RKO (cell line): ENCODE results near the gene ADARB2.

Experiments used
- DNase-seq: peaks from one replicate; pipeline ENCODE4 v3.0.0-alpha.2; 2016; ENCODE audit warnings: low spot score

ADARB2 gene

DNA sequence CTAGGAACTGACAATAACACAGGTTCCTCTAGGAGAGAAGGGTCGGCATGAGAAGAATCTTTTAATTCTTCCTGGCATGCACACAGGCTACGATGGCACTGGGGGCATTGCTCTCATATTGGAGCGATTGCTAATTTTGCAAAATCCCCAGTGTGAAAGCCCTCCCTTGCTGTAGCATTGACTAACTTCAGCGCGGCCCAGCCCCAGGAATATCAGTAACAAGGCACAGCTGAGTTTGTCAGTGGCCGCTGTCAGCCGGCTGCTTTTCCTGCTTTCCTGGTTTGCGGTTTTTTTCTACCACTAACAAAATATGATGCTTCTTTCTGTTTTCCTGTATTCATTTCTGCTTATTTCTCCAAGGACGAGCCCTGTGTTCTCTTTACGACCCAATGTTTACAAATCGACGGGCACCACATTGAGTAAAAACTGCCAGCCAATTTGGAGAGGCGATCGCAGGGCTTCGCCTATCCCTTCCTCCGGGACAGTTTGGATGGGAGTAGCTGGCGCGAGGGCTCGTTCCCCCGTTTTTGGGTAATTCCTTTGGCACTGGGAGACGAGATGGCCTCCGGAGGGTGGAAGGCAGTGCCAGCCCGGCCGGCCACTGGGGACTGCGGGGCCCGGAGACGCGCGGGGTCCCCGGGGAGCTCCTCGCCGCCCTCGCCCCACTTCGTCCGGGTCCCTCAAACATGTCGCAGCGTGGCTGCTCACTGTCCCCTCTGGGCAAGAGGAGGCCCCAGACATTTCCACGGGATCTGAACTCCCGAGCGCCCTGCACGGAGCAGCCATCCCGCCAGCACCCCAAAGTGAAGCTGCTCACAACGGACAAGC lies 967 bp downstream of the ADARB2 start:
- DNase-seq, result no peak

DNA sequence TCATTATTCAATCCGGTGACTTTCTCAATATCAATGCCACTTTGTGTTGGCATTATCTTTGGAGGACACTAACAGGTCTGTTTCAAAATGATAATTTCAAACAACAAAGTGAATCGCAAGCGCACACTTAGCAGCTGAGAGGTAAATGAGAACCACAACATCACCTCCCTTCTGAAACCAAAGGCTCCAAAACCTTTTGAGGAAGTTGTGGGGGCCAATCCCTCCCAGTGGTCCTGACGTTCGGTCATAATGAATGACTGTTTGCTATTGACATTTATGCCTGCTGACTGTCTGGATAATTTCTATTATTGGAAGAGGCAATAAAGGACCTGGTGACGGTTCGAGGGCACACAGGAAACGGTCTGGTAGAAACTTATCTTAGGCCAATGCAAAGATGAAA lies 1.8 kb downstream of the ADARB2 start:
- no peak for DNase-seq

DNA sequence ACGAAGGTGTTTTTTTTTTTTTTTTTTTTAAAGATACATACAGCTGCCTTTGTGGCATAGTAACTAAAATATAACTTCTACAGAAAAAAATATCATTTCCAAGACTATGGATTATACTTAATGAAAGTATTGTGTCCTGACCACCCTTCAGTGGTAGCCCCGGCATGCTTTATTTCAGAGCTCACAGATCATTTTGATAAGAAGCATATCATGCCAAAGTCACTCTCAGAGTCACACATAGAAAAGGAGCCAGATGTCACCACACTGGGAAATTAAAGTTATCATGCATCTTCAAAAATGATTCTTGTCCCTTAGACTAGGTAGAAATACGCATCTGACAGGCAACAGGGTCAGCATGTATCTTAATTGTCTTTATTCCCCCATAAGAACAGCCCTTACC lies 3.0 kb downstream of the ADARB2 start:
- DNase-seq, result no peak

DNA sequence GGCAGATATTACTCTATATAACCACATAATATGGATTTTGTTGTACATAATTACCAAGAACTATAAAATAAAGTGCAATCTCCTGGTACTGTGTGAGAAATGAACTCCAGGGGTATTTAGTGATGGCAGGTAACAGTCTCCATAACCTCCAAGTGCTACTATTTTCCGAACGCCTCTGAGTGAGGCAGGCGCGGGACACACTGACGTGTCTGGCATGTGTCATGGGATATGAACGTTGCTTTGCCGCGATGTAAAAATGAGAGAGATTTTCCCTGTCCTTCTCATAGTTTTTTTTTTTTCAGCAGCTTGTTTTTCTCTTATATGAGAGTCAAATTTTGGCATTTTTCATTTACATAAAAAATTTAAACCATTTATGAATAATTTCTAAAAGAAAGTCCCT lies 3.6 kb downstream of the ADARB2 start:
- peak; percentile 67 for DNase-seq

DNA sequence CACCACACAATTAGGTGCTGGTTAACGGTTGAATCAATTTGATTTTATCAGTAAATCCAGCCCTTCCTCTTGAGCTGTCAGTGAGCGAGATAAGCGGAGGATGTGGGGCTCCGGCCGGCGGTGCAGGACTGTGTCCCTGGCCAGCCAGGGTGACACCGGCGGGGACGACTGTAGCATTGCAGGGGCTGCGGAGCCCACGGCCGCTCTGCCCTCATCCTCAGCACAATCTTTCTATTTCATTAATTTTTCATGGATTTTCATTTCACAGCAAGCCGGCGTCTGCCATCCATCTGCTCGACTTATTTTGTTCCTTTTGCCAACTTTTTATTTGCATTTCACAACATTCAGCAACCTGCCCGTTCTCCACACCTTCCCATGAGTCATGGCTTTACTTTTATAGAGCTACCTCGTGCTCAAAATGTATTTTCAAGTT lies 4.7 kb downstream of the ADARB2 start:
- DNase-seq, result no peak

DNA sequence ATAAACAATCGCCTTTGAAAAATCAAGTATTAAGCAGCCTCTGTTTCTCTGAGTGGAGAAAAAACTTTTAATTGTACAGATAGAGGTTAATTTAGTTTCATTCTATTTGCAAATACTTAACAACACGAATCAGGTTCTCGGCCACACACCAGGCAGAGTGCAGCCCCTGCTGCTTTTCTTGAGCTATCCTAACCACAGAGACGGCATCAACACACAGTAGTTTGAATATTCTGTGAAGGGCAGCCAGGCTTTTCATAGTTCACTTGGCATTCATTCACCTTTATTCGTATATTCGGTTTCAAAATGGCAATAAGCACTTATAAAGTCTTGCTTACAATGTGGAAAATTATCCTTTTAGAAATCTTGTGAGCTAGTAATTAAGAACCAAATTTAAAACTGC lies 5.7 kb downstream of the ADARB2 start:
- no peak for DNase-seq

DNA sequence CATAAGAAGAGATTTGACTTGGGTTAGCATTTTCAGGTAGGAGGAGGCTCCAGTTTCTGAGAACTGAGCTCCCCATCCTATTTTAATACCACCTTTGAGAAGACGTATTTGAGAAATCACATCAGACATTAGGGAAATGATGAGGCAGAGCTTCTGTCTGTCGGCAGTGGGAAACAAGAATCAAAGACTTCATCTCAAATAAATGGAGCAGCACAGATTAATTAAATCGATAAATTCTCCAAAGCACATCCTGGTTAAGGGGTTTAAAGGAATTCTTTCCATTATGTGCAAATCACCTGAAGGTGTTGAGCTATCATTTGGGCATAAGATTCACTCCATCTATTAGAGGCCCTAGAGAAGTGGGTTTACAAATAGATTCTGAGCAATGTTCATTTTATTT lies 7.6 kb downstream of the ADARB2 start:
- no peak for DNase-seq

DNA sequence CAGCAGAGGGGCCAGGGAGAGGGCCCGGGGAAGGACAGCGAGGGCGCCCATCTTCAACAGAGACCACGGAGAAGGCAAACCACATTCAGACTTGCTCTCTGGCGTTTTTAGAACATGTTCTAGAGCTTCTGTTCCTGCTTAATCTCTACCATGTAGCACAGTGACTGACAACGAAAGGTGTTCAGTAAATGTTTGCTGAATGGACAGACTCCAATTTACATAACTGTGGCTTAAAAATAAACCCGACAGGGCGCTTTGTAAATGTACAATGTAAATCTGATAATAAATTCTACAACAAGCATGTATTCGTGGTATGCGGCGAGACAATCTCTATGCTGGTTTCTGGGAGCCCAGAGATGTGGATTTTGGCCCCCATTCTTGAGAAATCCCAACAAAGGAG lies 10.5 kb downstream of the ADARB2 start:
- DNase-seq, result no peak

DNA sequence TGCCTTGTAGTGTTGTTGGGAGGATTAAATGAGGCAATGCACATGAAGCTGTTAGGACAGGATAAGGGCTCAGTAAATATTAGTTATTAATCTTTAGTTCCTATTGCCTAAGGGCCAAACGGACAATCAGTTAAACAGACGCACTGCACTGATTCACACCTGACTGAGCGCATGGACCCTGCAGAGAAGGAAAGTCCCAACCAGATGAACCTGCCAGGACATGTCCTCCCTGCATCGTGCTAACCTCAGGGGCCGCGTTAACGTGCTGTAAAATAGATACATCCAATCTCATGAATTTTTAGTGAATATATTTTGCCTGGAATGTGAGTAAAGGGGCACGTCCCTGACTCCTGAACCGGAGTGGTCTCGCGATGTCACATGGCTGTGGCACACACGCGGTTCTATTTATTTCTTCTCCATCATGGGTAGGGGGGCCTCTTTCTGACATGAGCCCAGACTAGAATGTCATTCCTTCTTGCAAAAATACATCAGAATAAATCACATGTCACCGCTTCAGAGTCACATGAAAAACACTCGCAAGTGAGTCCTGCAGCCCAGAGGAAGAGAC lies 12.3 kb downstream of the ADARB2 start:
- no peak for DNase-seq

DNA sequence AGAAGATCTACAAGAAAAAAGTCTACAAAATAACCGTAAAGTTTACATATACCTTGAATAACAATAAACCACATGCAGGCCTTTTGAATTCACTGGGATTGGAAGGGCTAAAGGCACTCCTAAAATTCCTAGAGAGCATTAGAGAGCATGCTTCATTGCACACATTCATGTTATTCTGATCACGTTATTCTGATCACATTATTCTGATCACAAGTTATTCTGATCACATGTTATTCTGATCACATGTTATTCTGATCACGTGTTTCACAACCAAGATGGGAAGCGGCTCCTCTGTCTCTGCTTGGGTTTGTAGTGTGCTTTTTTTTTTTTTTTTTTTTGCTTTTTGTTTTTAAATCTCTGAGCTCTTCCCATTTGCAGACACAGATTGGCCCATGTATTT lies 20.5 kb downstream of the ADARB2 start:
- no peak for DNase-seq

DNA sequence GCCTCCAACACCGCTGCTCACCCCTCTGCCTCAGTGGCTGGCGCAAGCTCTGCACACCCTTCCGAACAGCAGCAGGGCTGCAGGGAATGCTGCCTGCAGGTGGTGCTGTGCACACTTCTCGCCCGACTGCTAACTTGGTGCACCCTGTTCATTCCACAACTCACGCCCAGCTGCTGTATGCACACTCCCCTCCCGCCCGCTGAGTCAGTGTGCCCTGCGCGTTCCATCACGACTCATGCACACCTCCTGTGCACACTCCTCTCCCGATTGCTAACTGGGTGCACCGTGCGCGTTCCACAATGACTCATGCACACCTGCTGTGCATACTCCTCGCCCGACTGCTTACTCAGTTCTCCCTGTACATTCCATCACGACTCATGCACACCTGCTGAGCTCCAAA lies 21.5 kb downstream of the ADARB2 start:
- peak; percentile 74 for DNase-seq

DNA sequence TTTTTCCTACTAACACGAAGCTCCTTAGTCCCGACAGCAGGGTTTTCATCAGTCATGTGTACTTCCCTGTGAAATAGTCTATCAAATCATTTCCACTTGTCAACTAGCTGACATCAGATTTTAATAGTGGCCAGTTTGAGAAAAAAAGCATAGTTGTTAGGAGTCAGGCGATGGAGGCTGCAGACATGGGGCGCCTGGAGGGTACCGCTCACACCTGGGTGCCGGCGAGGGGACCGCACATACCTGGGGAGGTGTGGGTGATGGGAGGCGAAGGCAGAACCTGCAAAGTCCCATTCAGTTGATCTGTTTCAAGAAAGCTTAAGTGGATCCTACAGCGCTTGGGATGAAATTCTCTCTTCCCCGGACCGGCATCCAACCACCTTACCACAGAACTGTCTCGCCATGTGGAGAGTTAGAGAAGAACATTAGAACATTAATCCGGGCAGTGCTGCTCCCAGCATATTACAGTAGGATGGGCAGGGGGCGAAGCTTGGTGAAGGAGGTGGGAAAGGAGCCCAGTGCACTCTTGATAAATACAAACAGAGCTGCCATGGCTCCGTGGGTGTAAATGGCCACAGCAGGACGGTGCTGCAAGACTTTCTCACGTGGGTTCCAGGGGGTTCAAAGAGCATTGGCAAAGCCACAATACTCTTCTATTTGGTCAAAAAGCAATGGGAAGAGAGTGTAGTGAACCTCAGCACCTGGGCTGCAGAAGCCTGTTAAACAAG lies 24.2 kb downstream of the ADARB2 start:
- DNase-seq, result no peak

DNA sequence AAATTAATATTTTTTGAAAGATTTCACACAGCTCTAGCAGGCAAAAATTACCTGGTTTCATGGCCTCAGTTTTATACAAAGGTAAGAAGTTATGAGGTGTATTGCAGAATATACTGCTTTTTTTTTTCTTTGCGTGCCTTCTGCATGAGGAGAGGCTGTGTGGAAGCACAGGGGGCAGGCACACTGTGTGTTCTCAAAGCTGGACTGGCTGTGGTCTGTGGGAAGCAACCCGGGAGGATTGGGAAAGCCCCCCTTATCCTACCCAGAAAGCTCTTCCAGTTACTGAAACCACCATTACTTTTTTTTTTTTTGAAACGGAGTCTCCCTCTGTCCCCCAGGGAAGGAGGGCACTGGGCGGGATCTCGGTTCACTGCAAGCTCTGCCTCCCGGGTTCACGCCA lies 25.0 kb downstream of the ADARB2 start:
- no peak for DNase-seq

DNA sequence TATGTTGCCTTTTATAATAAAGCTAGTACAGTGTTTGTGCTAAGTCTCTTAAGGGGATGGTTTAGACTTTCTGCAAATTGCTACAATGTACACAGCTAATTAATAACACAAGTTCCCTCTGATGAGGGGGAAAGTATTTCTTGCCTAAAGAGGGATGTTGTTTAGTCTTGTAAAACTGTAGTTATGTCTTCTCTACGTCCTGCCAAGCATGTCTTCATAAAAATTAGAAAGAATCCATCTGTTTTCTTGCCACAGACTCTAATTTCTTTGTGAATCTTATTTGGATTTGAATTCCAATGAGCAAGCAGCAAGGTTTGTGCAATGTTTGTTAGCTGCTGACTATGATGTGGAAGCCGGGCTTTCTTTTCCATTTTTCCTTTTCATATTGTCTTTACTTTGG lies 28.2 kb downstream of the ADARB2 start:
- DNase-seq, result no peak

DNA sequence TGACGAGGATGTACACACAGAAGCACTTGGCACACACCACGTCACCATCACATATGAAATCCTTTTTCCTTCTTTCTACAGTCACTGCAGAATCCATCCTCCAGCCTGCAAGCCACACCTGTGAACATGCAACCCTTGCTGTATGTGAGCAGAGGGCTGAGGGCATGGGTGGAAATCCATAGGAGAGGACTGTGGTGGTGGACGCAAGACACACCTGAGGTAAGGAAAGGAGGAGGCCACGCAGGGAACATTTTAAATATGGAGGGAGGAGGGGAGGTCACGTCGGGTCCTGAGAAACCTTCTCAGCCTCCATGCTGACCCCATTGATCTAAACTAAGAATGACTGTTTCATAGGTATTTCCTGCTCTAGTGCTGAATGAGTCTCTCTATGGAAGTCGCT lies 28.6 kb downstream of the ADARB2 start:
- DNase-seq, result no peak

DNA sequence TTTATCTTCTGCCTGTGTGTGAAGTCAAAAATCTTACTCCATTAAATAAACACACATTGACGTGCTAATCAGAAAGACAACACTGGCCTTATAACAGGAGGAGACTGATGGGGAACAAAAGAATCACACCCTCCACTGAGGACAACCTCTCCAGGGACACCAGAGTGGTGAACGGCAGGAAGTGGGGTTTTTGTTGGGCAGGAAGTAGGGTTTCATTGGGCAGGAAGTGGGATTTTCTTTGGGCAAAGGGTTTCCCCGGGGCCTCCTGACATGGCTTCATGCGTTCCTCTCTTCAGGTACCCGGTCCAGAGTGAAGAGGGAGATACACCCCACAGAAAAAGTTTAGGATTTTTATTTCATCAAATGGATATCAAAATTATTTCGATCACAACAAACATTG lies 30.6 kb downstream of the ADARB2 start:
- no peak for DNase-seq

DNA sequence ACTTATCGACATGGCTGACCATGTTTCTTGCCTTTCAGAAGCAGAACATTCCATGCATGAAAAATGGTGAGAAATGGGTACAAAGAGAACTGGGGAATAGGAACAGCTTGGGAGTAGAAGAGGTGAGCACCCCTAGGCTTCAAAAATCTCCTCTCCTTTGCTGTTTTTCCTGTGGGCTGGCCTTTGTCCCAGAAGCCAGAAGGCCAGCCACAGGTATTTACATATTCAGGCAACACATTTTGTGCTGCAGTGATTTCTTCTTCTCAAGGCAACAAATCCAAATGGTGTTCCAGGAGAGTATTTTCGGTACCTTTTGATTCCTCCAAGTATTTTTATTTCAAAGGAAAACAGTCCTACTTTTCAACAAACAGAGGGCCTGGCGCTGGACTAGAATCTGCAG lies 31.1 kb downstream of the ADARB2 start:
- DNase-seq, result no peak

DNA sequence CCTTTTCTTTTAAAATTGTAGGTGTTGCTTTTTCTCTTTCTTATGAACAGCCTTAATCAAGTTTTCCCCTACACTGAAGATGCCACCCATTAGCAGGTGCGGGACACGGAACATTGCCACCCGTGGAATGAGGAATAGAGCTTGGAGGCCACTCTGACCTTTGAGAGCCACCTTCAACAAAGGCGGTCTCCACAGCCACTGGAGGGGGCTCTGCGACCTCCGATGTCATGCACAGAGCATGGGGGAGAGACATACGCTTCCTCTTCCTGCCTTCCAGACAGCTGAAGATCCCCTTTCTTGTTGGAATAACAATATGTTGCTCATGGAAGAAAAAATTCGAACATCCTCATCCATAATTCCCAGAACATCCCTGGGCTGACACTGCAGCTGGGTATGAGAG lies 39.1 kb downstream of the ADARB2 start:
- no peak for DNase-seq

DNA sequence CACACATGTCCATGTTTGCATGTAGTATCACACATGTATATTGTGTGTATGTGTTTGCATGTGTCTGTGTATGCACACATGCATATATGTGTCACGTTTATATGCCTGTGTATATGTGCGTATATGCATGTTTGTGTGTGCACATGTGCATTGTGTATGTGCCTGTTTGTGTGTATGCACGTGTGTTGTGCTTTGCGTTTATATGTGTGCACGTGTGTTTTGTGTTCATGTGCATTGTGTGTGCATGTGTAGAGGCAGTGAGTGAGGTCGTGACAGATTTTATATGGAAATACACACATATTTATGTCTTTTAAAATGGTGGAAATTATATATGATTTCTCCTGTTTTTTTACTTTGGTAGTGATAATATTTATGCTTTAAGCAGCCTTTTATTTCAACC lies 41.2 kb downstream of the ADARB2 start:
- DNase-seq, result no peak

DNA sequence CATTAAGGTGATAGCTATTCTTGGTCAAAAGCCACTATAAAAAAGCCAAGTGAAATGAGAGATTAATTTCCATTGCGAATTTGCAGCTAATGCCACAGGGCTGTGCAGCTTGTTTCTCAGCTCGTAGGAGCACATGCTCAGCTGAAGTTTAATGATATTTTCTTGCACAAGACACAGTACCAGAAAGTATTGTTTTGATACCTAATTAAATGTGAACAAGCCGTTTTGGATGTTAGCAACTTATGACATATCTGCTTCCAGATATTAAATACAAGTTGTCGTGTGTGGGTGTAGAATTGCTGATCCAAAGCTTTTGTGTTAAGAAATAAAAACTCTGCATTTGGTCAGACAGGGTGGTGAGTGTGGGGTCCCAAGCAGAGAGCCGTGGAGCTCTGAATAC lies 47.2 kb downstream of the ADARB2 start:
- no peak for DNase-seq

DNA sequence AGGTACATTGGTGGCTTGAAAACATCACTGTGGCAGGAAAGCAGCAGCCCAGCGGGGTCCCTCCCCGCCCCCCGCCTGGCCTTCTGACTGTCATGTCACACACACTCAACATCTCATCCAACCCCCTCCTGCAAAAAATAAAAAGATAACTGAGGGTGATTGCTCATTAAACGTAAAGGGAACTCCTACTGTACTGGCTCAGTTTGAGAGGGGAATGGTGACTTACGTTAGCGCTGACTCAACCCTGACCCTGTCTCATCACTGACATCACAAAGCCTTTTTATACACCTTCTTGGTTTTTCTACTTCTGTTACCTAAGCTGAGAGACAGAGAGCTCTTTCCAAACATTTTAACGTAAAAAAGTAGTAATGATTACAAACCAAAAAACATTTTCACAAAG lies 48.8 kb downstream of the ADARB2 start:
- no peak for DNase-seq

DNA sequence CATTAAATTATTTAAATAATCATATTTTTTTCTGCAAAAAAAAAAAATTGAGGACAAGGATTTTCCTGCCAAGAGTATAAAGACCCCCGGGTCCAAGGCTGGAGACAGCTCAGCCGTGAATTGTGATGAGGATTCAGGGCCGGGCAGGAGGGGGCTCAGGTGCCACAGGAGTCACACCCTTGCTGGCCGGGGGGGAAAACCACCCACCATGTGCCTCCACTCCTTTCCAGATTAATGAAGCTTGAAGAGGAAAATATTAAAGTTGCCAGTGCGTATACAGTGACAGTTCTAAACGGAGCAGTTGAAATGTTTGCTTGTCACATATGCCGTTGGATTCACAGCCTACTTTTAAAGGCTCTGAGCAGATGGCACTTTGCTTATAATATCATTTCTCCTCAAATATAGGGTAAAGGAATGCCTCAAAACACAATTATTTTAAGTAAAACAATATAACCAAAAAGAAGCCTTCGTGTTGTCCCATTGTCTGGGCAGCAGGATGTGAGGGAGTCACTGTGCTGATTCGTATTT lies 49.6 kb downstream of the ADARB2 start:
- no peak for DNase-seq

DNA sequence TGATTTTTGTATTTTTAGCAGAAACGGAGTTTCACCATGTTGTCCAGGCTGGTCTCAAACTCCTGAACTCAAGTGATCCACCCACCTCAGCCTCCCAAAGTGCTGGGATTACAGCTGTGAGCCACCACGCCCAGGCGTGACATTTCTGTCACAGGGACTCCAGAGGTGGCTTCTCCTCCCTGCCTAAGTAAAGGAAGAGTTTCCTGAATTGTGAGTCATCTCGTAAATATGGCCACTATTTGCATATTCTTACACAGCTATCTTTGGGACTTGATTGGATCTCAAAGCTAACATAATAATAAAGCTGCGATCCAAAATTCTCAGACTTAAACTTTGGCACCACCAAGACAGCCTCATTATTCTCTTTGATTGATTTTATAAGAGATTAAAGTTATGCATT lies 50.1 kb downstream of the ADARB2 start:
- no peak for DNase-seq

DNA sequence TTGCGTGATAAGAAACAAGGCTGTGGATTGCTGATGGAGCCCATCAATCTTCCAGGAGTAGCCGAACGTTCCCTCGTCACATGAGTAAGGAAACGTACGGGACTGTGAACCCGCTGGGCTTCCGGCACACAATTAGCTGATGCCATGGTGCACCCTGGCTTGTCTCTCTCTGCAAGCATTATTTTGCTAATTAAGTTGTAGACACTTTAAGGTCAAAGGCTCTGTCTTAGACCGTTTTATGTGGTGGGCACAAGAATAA lies 50.9 kb downstream of the ADARB2 start:
- DNase-seq, result no peak
